Measurements from ENCODE around the gene MEIS2.

MEIS2 gene

GRCh38 chr15:36936613-36937012, 163.7 kb downstream of the MEIS2 start:
- Histone ChIP-seq H3K27ac (ENCODE audit: low read depth, low read length) (no peak overlapping the region), H3K4me1 (ENCODE audit: control insufficient read depth, insufficient read depth, low read length) (peaks cover 7% of the 10 kb centered on the region), H3K36me3 (ENCODE audit: control insufficient read depth, insufficient read depth, low read length) (no peaks in the 10 kb centered on the region), H3K9ac (ENCODE audit: low read length) (no peak overlapping the region), H3K4me3 (ENCODE audit: low read length) (no peak overlapping the region), H3K27me3 (ENCODE audit: control insufficient read depth, insufficient read depth, low read length) (no peaks in the 10 kb centered on the region)

DNA sequence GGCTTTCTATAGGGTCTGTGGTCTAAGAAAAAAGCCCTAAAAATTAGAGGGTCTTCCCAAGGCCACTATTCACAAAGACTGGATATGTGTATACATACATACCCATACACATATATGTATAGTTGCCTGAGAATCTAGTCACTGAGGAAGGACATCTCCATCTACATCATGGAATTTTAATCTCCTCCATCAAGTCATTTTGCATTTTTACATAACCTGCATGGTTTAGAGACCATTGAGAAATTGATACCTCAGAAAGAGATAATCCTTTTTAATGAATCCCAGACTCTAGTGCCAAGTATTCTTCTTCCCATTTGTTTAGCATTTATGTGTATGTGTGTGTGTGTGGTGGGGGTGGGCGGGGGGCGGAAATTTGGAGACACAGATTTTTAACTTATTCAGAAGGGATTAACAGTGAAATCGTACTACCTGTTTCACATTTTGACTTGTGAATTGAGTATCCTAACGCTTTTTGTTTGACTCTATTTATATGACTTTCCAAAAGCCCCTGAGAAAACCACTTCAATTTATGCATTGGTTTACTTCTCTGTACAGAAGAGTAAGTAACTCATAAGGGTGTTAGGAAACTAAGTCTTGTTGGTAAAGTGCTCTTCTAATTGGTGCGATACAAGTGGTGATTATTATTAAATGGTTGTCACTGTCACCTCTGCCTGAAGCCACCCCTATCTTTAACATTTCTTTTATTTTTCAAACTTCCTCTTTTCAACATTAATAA, 166.9 kb downstream of the MEIS2 start:
- Histone ChIP-seq H3K36me3 (ENCODE audit: control insufficient read depth, insufficient read depth, low read length) (no peaks in the 10 kb centered on the region), H3K27ac (ENCODE audit: low read depth, low read length) (no peak overlapping the region), H3K4me3 (ENCODE audit: low read length) (no peak overlapping the region), H3K4me1 (ENCODE audit: control insufficient read depth, insufficient read depth, low read length) (peaks cover 6% of the 10 kb centered on the region), H3K27me3 (ENCODE audit: control insufficient read depth, insufficient read depth, low read length) (no peaks in the 10 kb centered on the region), H3K9ac (ENCODE audit: low read length) (no peak overlapping the region)

DNA sequence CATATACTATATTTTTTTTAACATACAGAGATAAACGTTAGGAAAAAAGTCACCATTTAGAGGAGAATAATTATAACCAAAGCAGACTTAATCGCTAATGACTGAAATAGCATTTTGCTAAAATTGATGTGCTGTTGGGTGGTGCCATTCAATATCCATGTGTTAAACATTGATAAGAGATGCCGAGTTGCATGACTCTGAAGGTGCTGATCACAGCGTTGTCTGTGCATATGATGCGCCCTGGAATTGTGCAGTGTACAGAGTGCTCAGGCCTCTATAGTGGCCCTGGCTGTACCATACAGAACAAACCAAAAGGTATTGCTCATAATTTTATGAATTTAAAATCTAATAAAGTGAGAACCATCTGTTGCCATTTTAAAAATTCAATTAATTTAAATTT, 168.3 kb downstream of the MEIS2 start:
- H3K4me3 ChIP-seq (ENCODE audit: low read length), result no peak overlapping the region
- no peak overlapping the region for H3K27ac ChIP-seq (ENCODE audit: low read depth, low read length)
- no peaks in the 10 kb centered on the region for H3K36me3 ChIP-seq (ENCODE audit: control insufficient read depth, insufficient read depth, low read length)
- no peak overlapping the region for H3K9ac ChIP-seq (ENCODE audit: low read length)
- H3K4me1 ChIP-seq (ENCODE audit: control insufficient read depth, insufficient read depth, low read length), result peaks cover 6% of the 10 kb centered on the region
- H3K27me3 ChIP-seq (ENCODE audit: control insufficient read depth, insufficient read depth, low read length), result no peaks in the 10 kb centered on the region

- H3K36me3 ChIP-seq (ENCODE audit: control insufficient read depth, insufficient read depth, low read length), result no peaks in the 10 kb centered on the region
- H3K4me3 ChIP-seq (ENCODE audit: low read length), result no peak overlapping the region
- peaks cover 9% of the 10 kb centered on the region for H3K4me1 ChIP-seq (ENCODE audit: control insufficient read depth, insufficient read depth, low read length)
- H3K27ac ChIP-seq (ENCODE audit: low read depth, low read length), result no peak overlapping the region
- no peak overlapping the region for H3K9ac ChIP-seq (ENCODE audit: low read length)
- no peaks in the 10 kb centered on the region for H3K27me3 ChIP-seq (ENCODE audit: control insufficient read depth, insufficient read depth, low read length)
Observed at GRCh38 chr15:36931434-36931833, 168.9 kb downstream of the MEIS2 start.

GRCh38 chr15:36926427-36926825, 173.9 kb downstream of the MEIS2 start:
- no peak overlapping the region for H3K27ac ChIP-seq (ENCODE audit: low read depth, low read length)

GRCh38 chr15:36925653-36926426, 174.5 kb downstream of the MEIS2 start:
- Histone ChIP-seq H3K9ac (ENCODE audit: low read length) (no peak overlapping the region), H3K27me3 (ENCODE audit: control insufficient read depth, insufficient read depth, low read length) (no peaks in the 10 kb centered on the region), H3K4me3 (ENCODE audit: low read length) (no peak overlapping the region), H3K36me3 (ENCODE audit: control insufficient read depth, insufficient read depth, low read length) (peaks cover 2% of the 10 kb centered on the region), H3K27ac (ENCODE audit: low read depth, low read length) (no peak overlapping the region), H3K4me1 (ENCODE audit: control insufficient read depth, insufficient read depth, low read length) (peaks cover 22% of the 10 kb centered on the region)

More at GRCh38 chr15:36926427-36926825, 173.9 kb downstream of the MEIS2 start:
- H3K4me3 ChIP-seq (ENCODE audit: low read length), result no peak overlapping the region
- H3K36me3 ChIP-seq (ENCODE audit: control insufficient read depth, insufficient read depth, low read length), result peaks cover 2% of the 10 kb centered on the region
- peaks cover 22% of the 10 kb centered on the region for H3K4me1 ChIP-seq (ENCODE audit: control insufficient read depth, insufficient read depth, low read length)
- no peak overlapping the region for H3K9ac ChIP-seq (ENCODE audit: low read length)
- no peaks in the 10 kb centered on the region for H3K27me3 ChIP-seq (ENCODE audit: control insufficient read depth, insufficient read depth, low read length)

DNA sequence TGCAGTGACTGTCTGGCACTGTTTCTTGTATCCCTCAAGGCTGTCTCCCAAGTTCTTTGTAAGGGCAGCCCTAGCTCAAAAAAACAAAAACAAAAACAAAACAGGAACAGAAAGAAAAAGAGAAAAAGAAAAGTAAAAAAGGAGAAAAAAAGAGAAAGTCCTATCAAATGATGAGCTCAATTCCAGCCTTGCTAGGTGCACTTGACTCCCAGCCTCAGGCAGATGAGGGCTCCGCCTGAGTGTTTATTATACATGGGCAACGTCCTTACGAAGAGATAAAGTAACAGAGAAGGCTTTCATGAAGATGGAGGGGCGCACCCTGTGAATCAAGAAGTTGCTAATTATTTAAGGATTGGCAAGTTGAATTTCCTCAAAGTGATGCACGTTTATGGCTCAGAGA, 175.3 kb downstream of the MEIS2 start:
- H3K36me3 ChIP-seq (ENCODE audit: control insufficient read depth, insufficient read depth, low read length), result peaks cover 2% of the 10 kb centered on the region
- peaks cover 22% of the 10 kb centered on the region for H3K4me1 ChIP-seq (ENCODE audit: control insufficient read depth, insufficient read depth, low read length)
- no peak overlapping the region for H3K9ac ChIP-seq (ENCODE audit: low read length)
- no peak overlapping the region for H3K4me3 ChIP-seq (ENCODE audit: low read length)
- no peaks in the 10 kb centered on the region for H3K27me3 ChIP-seq (ENCODE audit: control insufficient read depth, insufficient read depth, low read length)
- no peak overlapping the region for H3K27ac ChIP-seq (ENCODE audit: low read depth, low read length)

DNA sequence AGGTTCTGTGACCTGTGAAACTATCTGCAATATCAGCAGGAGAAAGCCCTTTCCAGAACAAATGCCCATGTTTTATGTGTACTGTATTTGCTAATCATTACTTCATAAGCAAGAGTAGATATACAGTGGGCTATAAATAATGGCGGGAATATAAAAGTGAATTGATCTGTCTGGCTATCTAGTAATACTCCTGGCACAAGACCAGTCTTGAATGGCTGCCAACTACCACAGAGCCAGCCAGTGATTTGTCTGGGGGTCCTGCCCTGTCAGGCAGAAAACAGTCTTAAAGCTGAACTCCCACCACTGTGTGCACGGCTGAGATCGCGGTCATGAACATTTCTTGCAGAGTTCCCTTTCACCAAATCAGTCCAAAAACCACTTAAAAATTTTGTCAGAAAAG, 176.3 kb downstream of the MEIS2 start:
- H3K27me3 ChIP-seq (ENCODE audit: control insufficient read depth, insufficient read depth, low read length), result no peaks in the 10 kb centered on the region
- H3K36me3 ChIP-seq (ENCODE audit: control insufficient read depth, insufficient read depth, low read length), result peaks cover 2% of the 10 kb centered on the region
- H3K4me1 ChIP-seq (ENCODE audit: control insufficient read depth, insufficient read depth, low read length), result peaks cover 22% of the 10 kb centered on the region
- H3K9ac ChIP-seq (ENCODE audit: low read length), result no peak overlapping the region
- H3K4me3 ChIP-seq (ENCODE audit: low read length), result no peak overlapping the region
- no peak overlapping the region for H3K27ac ChIP-seq (ENCODE audit: low read depth, low read length)

DNA sequence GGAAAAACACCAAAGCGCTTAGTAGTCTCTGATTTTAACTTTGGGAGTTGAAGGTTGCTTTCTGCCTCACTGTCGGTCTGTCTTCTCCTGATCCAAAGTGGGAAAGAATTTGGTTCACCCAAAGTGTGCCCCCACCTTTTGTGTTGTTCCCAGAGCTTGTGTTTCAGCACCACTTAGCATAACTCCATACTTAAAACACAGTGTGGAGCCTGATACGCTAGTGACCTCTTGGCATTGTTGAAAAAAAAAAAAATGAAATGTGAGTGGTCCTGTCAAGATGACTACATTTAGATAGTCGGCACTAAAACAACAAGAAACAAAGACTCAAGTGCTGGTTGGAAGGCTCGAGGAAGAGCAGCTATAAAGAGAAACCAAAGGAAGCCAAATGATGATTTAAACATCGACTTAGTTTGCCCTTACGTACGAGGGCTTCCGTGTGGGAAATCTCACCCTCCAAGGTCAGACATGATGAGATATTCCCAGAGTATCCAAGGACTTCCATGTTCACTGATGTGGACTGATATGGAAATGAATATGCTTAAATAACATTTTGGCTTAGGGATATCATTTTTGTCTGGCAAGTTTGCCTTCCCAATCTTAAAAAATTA, 178.8 kb downstream of the MEIS2 start:
- peaks cover 18% of the 10 kb centered on the region for H3K4me1 ChIP-seq (ENCODE audit: control insufficient read depth, insufficient read depth, low read length)
- no peak overlapping the region for H3K9ac ChIP-seq (ENCODE audit: low read length)
- peaks cover 4% of the 10 kb centered on the region for H3K36me3 ChIP-seq (ENCODE audit: control insufficient read depth, insufficient read depth, low read length)
- H3K27me3 ChIP-seq (ENCODE audit: control insufficient read depth, insufficient read depth, low read length), result no peaks in the 10 kb centered on the region
- no peak overlapping the region for H3K4me3 ChIP-seq (ENCODE audit: low read length)
- peak overlapping the region; percentile 52 for H3K27ac ChIP-seq (ENCODE audit: low read depth, low read length)

DNA sequence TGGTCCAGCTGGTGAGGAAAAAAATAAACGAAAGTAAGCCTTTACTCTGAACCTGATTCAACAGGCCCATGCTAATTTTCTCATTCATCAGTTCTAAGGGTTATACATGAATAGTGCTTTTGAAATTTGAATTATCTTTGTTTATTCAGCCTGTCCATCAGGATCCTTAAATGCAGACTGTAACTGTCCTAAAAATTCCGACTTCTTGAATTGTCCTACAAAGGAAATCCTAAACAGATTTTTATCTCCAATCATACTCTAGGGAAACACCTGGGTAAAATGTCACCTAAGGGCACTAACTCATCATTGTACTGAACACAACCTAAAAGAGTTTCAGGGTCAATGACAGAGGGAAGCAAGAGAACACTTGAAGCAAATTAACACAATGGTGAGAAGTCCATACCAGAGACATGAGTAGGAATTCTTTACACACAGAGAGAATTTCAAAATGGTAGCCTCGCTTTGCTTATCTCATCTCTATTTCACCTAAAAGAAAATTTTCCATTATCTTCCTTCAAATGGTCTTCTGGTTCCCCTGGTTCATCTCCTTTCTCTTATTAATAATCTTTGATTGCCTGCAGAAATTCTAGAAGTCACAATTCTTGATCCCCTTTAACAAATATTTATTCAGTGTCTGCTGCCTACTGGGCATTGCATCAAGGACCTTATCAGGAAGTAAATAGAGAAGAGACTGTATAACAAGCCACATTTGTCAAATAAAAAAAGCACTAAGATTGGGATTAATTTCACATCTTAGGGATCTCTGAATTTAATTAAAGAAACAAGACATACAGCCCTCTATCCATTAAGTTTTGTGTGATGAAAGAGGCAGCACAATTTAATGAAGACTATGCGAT, 182.7 kb downstream of the MEIS2 start:
- Histone ChIP-seq H3K4me1 (ENCODE audit: control insufficient read depth, insufficient read depth, low read length) (peaks cover 6% of the 10 kb centered on the region), H3K4me3 (ENCODE audit: low read length) (no peak overlapping the region), H3K27ac (ENCODE audit: low read depth, low read length) (no peak overlapping the region), H3K27me3 (ENCODE audit: control insufficient read depth, insufficient read depth, low read length) (no peaks in the 10 kb centered on the region), H3K36me3 (ENCODE audit: control insufficient read depth, insufficient read depth, low read length) (peaks cover 2% of the 10 kb centered on the region), H3K9ac (ENCODE audit: low read length) (no peak overlapping the region)

- Histone ChIP-seq H3K36me3 (ENCODE audit: control insufficient read depth, insufficient read depth, low read length) (peaks cover 2% of the 10 kb centered on the region), H3K4me3 (ENCODE audit: low read length) (no peak overlapping the region), H3K27me3 (ENCODE audit: control insufficient read depth, insufficient read depth, low read length) (no peaks in the 10 kb centered on the region), H3K4me1 (ENCODE audit: control insufficient read depth, insufficient read depth, low read length) (no peaks in the 10 kb centered on the region), H3K27ac (ENCODE audit: low read depth, low read length) (no peak overlapping the region), H3K9ac (ENCODE audit: low read length) (no peak overlapping the region)
Observed at GRCh38 chr15:36914960-36915808, 185.2 kb downstream of the MEIS2 start.
